Stimulated activated naive CD8-positive, alpha-beta T cell treated with anti-CD3 and anti-CD28 coated beads, Interleukin-15, Interleukin-2, amounts not matched to agents 100 U/mL and 50 U/mL, for 24 hours (primary cell): Measurements from ENCODE around the gene TRAF3.

ENCODE experiments used
- ATAC-seq: fragments of 150-1000 bp; cut with Tn5 transposase; one replicate; pipeline ENCODE4 v1.10.0; 2021
- DNase-seq: peaks from one replicate; pipeline ENCODE4 v3.0.0; 2021

The TRAF3 gene

DNA sequence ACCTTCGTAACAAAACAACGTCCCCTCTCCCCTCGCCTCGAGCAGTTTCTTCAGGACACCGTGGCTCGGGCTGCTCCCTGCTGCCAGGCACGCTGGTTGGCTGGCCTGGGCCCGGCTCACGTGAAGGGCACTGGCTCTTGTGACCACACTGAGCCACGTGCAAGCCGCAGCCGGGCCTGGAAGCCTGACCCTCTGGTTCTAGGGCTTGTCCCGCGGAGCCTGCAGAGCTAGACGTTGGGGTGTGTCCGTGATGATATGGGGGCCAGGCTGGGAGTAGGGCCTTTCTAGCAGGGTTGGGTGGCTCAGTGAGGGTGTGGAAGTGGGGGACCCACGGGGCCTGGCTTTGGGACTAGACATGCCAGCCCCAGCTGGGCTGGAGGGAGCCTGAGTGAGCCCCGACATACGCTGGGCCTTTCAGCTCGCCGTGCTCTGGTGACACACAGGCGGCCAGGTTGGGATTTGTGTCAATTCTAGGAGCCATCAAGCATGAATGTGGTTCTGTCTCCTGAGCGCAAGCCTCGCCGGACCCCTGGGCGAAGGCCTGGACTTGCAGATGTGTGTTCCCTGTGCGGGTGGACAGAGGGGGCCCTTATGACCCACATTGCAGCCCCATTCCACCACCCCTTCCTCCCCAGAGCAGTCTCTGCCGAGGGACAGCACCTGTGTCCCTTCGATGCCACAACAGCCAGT lies 131.7 kb downstream of the TRAF3 start:
- no peak for DNase-seq
- ATAC-seq = no peak

DNA sequence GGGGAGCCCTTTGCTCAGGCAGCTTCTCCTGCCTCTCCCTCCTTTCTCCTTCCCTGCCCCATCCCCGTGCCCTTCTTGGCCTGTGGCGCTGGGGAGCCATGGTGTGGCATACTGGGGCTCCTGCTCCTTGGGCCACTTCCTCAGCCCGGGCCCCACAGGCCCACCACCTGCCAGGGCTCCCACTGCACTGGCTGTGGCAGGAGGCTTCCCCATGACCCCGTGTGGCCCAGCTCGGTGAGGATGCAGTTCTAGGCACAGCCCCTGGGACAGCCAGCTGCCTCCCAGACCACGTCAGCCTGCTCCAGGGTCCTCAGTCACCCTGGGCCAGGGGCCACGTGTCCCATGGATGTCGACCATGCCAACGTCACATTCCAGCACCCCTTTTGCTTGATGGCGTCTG lies 132.2 kb downstream of the TRAF3 start:
- ATAC-seq (no peak), DNase-seq (no peak)

DNA sequence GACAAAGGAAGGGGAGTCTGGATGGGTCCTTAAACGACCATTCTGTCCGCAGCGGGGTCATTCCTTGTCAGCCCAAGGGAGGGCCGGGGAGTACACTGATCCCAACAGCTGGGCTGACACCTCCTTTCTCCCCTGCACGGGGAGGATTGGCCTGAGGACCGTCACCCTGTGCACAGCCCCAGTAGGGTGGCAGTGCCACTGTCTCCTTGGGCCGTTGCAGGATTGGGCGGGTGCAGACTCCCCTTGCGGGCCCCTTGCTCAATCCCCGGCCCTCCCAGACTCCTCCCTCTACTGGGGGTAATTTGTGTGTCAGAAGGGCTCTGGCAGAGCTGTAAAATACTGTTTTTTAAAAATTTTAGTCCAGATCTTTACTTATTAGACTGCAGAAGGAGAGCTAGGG lies 132.7 kb downstream of the TRAF3 start:
- DNase-seq (no peak), ATAC-seq (no peak)

DNA sequence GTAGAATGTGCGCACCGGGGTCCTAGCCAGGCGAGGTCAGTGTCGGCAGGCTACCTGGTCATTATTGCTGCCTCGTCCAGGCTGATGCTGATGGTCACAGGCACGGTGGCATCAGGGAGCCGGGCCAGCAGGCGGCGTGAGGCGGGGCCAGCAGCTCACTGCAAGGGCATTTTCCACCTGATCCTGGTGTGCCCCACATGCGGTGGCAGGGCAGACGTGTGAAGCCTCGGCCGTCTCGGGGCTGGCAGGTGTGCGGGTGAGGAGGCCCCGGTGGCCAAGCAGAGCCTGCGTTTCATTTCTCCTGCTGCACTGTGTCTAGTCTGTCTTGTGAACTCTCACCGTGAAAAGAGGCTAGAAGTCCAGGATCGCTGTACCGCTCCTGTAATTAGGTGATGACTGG lies 133.2 kb downstream of the TRAF3 start:
- DNase-seq = no peak

DNA sequence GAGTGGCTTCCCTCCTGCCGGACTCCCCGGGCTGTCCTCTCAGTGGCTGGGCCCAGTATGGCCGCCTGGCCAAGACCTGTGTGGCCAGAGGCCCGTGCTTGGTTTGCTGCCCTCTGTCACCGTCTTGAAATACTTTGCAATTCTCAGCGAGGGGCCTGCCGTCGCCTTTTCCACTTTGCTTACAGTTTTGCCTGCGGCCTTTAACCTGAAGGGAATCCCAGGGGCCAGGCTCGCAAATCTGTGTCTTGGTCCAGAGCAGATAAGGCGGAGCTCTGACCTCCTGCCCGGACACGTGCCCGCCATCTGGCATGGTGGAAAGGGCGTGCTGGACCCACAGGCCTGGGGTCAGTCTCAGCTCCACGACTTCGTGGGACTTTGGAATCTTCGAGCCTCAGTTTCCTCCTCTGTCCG lies 134.3 kb downstream of the TRAF3 start:
- DNase-seq (no peak), ATAC-seq (no peak)

More for the DNA sequence above, 133.2 kb downstream of the TRAF3 start:
- no peak for ATAC-seq

DNA sequence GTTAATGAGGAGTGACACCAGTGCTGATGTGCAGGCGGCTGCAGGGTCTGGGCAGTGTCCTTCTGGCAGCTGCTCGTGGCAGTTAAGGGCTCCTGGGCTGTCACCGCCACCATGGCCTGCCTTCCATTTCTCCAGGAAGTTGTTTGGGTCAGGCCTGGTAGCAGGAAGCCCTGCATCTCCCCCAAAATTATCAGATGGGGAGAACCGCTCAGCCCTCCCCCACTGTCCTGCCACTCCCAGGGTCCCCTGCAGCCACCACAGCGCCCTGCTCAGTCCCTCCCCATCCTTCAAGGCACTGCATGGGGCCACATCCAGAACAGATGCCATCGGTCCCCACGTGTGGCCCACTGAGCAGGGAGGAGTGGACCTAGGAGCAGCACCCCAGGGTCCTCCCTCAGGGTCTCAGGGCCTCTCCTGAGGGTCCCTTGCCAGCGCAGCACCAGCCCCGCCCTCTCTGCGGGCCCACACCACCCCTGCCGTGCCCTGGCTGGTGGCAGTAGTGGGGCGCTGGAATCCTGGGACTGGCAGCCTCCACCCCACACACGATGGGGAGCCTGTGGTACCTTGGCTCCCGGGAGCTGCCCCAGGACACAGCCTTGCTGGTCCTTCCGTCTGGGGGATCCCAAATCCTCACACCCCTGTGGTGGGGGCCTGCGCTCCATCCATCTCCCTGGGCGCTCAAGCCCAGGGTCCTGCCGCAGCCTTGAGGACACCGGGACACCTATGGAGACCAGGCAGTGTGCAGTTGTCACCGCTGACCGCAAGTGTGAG lies 134.9 kb downstream of the TRAF3 start:
- ATAC-seq (no peak), DNase-seq (no peak)

DNA sequence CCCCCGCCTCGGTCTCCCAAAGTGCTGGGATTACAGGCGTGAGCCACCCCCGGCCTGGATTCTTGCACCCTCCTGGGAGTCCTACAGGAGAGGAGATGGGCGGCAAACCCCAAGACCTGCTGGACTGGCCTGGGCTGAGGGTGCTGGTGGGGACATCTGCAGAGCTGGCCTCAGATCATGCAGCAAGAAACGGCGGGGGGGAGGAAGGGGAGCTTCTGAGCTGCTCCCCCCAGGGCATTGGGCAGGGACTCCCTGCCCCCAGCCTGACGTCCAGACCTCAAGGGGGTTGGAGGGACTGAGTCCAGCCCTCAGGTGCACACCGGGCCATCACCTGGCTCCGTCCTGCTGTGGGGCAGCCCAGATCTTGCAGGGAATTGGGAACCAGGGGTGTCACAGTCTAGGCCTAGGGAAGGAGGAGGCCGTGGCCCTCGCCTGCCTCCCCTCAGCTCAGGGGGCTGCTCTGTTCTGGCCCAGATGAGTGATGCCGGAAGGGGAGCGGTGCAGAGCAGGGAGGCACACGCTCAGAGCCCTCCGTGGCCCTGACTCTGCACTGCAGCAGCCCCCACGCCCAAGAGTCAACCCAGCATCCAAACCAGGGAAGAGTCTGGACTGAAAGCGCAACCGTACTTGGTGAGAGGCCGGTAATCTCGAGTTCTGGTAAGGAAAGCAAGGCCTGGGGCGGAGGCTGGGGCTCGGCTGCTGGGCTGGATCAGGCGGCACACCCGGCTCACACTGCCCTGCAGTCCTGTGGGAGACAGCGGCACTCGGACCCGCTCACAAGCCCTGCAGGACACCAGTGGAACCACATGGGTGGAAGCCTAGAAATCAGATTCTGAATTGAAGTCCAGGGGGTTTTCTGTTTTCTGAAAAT lies 136.3 kb downstream of the TRAF3 start:
- no peak for DNase-seq
- ATAC-seq = no peak

DNA sequence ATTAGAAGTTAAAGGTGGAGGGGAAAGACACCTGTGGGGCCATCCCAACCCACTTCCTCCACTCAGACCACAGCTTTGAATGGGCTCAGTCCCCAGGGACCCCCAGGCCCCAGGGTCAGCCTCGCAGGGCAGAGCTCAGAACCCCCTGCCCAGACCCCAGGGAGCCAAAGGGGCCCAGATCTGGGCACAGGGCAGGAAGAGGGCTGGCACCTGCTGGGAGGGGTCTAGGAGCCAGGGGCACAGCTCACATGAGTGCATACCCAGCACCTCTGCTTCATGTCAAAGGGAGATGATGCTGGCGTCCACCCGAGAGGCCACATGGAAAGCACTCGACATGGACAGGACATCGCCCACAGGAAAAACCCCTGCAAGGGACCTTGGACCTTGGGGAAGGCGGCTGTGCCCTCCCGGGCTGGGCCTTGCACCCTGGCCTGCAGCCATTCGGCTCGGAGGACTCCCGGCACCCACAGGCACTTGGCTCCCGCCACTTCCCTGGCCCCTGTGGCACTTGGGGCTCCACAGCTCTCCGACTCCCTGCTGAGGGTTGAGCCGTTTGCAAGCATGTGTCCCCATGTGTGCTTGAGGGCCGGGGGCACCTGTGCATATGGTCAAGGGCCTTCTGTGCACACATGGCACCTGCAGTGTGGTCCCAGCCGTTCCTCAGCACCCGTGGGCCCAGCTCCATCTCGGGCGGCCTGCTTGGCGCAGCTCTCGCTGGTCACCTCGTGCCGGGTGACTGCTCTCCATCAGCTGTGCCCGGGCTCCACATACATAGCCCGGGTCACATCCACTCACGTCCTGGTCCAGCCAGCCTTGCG lies 137.4 kb downstream of the TRAF3 start:
- ATAC-seq = peak; percentile 8
- DNase-seq = no peak

DNA sequence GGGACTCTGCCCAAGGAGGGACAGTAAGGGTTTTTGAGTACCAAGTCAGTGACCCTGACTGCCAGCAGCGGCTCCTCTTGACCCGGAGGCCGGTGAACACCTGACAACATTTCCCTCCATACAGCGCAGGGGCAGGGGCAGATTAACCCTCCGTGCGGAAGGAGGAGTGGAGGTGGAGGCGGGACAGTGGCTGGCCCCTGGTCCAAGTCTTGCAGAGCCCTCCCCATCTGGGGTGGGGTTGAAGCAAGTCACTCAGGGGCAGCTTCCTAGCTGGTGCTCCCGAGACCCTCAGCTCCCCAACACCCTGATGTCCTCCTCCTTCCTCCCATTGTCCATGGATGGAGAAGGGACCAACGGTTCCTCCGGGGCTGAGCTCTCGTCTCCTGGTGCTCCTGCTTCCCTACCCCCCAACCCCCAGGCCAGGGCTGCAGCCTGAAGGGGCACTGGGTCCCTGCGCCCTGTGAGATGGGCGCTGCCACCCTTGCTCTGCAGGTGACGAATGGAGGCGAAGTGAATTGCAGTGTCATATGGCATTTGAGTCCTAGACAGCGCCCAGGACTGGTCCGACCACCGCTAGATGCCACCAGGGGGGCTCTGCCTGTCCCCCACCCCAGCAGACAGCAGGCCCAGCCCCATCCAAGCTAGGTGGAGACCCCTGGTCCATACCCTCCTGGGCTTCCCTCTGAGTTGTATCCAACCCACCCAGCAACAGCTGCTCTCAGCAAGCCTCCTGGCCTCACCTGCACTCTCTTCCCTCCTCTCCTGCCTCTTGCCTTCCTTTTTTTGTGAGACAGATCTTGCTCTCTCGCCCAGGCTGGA lies 138.3 kb downstream of the TRAF3 start:
- DNase-seq = no peak
- ATAC-seq = no peak

DNA sequence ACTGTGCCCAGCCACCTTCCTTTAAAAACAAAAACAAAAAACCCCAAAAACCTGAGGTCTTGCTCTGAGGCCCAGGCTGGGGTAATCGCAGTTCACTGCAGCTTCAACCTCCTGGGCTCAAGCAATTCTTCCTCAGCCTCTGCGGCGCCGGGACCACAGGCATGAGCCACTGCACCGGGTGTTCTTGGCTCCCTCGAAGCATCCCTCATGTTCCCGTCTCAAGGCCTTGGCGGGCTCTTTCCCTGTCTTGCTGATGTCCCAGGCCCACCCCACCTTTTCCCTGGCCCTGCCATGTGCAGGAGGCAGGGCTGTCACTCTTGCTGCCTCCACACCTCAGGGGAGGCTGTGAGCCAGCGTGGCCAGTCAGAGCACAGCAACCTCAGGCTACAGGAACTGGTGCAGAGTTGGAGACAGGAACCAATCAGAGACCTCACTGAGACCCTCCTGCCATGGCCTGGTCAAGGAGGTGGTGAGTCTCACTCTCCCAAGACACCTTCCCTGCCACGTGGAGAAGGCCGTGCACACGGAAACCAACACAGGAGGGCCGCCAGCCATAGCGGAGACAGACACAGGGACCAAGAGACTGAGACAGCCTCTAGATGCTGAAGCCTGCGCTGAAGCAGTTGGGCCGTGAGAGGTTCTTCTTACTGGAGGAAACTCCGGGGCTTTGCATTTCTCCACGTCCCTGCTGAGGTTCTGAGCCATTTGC lies 139.3 kb downstream of the TRAF3 start:
- DNase-seq (no peak), ATAC-seq (no peak)

DNA sequence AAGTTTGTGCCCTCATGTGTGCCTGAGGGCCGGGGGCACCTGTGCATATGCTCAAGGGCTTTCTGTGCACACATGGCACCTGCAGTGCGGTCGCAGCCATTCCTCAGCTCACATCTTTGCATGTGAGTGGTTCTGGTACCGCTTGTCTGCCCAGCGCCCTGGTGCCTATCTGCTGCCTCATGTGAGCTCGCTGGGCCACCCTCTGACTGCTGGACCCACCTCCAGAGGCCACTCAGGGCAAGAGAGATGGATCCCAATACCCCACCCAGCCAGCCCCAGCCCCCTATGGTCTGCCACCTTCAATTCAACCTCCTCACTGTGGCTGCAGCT lies 139.8 kb downstream of the TRAF3 start:
- DNase-seq (no peak), ATAC-seq (no peak)

DNA sequence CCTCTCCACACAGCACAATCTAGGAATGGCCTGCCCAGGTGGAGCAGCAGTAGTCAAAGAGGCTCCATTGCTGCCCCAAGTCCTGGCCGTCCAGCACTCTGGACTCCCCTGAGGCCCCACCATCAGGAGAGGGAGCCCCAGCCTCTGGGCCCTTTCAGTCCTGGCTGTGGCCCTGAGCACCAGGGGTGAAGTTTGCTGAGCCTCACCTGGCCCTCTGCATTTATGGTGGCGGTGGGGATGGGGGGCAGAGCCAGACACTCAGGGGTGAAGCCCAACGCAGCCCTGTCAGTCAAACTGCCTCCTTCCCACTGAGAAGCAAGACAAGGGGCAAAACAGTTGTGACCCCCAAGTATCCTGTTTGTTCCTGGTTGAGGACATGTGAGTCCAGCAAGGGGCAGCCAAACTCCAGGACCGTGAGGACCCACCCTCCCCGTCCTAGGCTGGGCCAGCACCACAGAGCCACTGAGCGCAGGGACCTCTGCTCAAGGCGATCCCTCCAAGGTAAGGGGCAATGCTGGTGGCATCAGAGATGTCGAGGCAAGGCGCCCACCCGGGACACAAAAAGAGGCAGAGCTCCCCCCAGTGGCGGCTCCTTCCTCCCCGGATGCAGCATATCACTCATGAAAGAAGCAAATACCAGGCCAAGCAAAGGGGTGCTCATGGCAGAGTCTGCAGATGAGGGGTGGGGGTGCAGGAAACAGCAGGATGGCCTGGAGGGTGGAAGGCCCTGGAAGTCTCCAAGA lies 140.4 kb downstream of the TRAF3 start:
- peak; percentile 32 for ATAC-seq
- DNase-seq = peak; percentile 75

DNA sequence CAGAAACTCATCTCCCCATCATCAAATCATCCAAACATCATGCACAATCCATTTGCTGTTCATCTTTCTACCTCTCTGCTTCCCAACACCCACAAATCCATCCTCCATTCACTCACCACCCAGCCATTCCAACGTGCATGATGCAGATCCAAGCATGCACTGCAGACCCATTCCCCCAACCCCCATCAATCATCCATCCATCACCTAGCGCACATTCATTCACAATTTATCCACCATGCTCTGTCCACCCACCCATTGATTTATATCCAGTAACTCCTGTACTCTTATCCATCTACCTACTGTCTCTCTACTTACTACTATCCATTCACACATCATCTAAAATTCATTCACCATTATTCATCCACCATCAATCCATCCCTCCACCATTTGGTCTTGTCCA lies 141.2 kb downstream of the TRAF3 start:
- no peak for ATAC-seq

DNA sequence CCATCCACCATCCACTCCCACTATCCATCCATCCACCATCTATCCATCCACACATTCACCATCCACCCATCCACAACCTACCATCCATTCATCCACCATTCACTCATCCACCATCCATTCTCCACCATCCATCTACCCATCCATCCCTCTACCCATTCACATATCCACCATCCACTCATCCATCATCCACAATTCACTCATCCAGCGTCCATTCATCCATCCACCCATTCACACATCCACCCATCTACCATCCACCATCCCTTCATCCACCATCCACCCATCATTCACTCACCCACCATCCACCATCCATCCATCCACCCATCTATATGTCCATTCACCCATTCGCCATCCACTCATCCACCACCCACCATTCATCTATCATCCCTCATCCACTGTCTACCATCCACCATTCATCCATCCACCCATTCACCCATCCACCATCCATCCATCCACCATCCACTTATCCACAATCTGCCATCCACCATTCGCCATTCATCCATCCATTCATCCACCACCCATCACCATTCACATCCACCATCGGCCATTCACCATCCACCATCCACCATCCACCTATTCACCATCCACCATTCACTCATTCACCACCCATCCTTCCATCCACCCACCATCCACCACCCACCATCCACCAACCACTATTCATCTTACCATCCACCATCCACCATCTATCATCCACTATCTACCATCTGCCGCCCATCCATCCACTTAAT lies 143.2 kb downstream of the TRAF3 start:
- ATAC-seq (no peak), DNase-seq (no peak)

More for the DNA sequence above, 141.2 kb downstream of the TRAF3 start:
- no peak for DNase-seq

DNA sequence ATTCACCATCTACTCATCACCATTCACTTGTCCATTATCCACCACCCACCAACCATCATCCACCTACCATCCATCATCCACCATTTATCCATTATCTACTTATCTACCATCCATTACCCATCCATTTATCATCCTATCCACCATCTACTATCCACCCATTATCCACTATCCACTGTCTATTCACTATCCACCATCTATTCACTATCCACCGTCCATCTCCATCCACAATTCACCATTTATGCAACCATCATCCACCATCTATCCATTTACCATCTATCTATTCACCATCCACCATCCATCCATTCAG lies 143.7 kb downstream of the TRAF3 start:
- ATAC-seq (no peak), DNase-seq (no peak)

DNA sequence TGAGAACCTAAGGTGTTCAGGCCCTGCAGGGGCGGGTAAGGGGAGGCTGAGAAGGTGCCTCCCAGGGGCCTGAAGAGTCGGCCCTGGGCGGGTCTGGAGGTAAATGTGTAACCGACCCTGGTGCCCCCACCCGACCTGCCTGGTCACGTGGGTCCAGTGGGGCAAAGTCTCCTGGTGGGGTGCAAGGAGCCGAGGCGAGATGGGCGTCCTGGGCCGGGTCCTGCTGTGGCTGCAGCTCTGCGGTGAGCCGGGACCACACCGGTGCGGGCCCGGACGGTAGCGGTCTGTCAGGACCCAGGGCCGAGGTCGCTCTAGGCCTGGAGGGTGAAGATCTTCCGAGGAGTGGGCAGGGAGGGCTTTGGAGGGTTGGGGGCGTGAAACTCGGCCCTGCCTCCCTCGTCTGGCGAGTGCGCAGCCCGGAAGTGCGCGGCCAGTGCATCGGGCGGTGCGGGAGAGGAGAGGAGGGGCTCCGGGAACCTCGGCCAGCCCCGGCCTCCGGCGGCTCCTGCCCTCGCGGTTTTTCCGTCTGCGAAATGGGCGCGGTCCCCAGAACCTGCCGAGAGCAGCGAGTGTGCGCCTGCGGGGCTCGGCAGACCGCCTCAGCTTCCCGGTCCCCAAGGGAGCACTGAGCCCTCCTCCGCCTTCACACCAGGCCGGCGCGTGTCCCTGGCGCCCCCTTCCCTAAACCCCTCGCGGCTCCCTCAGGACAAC lies 145.4 kb downstream of the TRAF3 start, which contains the start of gene AMN:
Gene AMN (plus strand): TSS at position 174 of the 711 bp plus-strand sequence. CDS start 26 bp downstream, at position 200.
- DNase-seq = peak; percentile 39
- peak; percentile 12 for ATAC-seq

DNA sequence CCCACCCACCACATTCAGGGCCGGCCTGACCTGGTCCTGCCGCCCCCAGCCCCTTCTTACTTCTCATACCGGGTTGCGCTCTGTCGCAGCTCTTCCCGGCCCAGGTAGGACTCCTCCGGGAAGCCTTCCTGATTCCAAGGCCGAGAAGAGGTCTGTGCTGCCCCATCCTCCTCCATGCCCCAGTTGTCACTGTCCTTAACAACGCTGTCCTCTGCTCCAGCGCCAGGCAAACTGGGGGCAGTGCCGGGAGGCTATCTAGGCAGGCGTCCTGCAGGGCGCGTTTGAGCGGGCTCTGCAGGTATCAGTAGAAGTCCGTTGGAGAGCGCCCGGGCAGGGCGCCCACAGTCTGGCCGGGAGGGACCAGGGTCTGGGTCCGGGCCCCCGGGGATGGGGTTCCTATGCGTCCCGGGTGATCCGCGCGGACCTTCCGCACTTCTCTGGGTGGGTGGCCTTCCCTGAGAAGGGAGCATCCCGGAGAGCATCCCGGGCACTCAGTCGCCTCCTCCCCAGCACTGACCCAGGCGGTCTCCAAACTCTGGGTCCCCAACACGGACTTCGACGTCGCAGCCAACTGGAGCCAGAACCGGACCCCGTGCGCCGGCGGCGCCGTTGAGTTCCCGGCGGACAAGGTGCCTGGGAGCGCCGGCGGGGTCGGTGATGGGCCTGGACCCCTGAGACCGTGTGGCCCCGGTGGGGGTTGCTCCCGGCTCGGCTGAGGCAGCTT lies 146.1 kb downstream of the TRAF3 start:
- ATAC-seq (no peak), DNase-seq (no peak)
